ENCODE results near the gene HNRNPM.

DNA sequence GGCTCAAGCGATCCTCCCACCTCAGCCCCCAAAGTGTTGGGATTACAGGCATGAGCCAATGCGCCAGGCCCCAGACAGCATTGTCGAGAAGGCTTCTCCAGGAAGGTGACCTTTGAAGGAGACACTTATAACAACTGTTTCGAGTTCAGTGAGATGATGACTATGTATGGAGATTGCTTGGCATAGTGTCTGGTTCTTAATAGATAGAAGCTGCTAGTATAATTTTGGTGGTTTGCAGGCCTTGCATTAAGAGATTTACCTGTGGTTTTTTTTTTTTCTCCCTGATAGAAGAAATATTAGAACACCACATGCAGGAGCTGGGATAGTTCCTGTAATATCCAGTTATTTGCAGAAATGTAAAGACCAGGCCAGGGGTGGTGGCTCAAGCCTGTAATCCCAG, 28.0 kb upstream of the HNRNPM start:
- TF ChIP-seq, protein P1, sequence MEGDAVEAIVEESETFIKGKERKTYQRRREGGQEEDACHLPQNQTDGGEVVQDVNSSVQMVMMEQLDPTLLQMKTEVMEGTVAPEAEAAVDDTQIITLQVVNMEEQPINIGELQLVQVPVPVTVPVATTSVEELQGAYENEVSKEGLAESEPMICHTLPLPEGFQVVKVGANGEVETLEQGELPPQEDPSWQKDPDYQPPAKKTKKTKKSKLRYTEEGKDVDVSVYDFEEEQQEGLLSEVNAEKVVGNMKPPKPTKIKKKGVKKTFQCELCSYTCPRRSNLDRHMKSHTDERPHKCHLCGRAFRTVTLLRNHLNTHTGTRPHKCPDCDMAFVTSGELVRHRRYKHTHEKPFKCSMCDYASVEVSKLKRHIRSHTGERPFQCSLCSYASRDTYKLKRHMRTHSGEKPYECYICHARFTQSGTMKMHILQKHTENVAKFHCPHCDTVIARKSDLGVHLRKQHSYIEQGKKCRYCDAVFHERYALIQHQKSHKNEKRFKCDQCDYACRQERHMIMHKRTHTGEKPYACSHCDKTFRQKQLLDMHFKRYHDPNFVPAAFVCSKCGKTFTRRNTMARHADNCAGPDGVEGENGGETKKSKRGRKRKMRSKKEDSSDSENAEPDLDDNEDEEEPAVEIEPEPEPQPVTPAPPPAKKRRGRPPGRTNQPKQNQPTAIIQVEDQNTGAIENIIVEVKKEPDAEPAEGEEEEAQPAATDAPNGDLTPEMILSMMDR (conservative IDR thresholded peaks at IDR 0.05), result no peak
- no peak for TF ChIP-seq ZFX (IDR thresholded peaks at IDR 0.05)

Data from C4-2B (cell line).